ENCODE data around the gene MAPK8IP1.

DNA sequence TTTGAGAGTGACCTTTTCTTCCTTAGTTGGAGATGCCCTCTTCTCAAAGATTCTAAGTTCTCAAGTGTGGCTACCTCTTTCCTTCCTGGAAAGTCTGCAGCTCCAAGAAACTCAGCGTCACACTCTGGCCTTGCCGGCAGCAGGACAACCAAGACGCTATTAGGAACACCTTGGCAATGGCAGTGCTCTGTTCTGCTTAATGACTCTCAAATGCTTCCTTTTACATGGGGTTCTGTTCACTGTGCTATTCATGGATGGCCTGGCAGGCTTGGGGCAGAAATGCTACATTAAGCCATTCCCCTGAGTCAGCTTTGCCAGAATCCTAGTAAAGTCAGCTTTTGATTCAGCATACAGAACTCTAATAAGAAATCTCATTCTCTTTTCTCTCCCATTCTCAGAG lies 62.9 kb downstream of the MAPK8IP1 start:
- TF ChIP-seq, protein P1, sequence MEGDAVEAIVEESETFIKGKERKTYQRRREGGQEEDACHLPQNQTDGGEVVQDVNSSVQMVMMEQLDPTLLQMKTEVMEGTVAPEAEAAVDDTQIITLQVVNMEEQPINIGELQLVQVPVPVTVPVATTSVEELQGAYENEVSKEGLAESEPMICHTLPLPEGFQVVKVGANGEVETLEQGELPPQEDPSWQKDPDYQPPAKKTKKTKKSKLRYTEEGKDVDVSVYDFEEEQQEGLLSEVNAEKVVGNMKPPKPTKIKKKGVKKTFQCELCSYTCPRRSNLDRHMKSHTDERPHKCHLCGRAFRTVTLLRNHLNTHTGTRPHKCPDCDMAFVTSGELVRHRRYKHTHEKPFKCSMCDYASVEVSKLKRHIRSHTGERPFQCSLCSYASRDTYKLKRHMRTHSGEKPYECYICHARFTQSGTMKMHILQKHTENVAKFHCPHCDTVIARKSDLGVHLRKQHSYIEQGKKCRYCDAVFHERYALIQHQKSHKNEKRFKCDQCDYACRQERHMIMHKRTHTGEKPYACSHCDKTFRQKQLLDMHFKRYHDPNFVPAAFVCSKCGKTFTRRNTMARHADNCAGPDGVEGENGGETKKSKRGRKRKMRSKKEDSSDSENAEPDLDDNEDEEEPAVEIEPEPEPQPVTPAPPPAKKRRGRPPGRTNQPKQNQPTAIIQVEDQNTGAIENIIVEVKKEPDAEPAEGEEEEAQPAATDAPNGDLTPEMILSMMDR (IDR thresholded peaks at IDR 0.05), result no peak
- TF ChIP-seq EP300 (IDR thresholded peaks at IDR 0.05), result no peak

Data from stomach (tissue), 4 donors.